H1 (cell line): ENCODE results near the gene UNC119B. TPM values are rescaled to one million over a fixed set of nuclear protein-coding genes. Genes with fewer than 3 reads are reported as not detected.

Experiments used
- CTCF ChIA-PET: fragments of 300-600 bp; sonication (Branson Sonifier 250); formaldehyde crosslinking; loops from one replicate; lab custom pipeline; 2021; ENCODE audit not compliant: partially characterized antibody; lab: Charles Lee
- POLR2A ChIA-PET: fragments of 300-600 bp; sonication (Branson Sonifier 250); formaldehyde crosslinking; loops from one replicate; lab custom pipeline; 2021; ENCODE audit warnings: inconsistent platforms; ENCODE audit not compliant: partially characterized antibody; lab: Charles Lee
- DNase-seq, 2 experiments: peaks; one replicate each; pipeline versions ENCODE4 v3.0.0 to v3.0.0-alpha.2; 2010 to 2022; ENCODE audit warnings: low spot score in 2 of 2, low read depth in 1 of 2, mixed read lengths in 1 of 2
- FAIRE-seq: peaks from 2 replicates; lab custom pipeline; 2011; peaks lifted over from hg19 to GRCh38; lab: Jason Lieb, UNC
- H2AFZ ChIP-seq: 2 replicates; pipeline ENCODE4 v1.8.1; 2012; ENCODE audit warnings: low read length, inconsistent platforms
- H2AK5ac ChIP-seq: 2 replicates; pipeline ENCODE4 v1.6.1; 2013; ENCODE audit warnings: low read depth, low read length
- H2BK120ac ChIP-seq: replicated peaks from 2 replicates; pipeline ENCODE3; 2013; ENCODE audit warnings: low read depth, low read length, inconsistent platforms
- H2BK12ac ChIP-seq: 2 replicates; pipeline ENCODE4 v1.6.1; 2013; ENCODE audit warnings: low read depth, low read length
- H2BK15ac ChIP-seq: 2 replicates; pipeline ENCODE4 v1.6.1; 2013; ENCODE audit warnings: low read length
- H2BK20ac ChIP-seq: 2 replicates; pipeline ENCODE4 v1.6.1; 2013; ENCODE audit warnings: low read length
- H2BK5ac ChIP-seq: 2 replicates; pipeline ENCODE4 v1.6.1; 2013; ENCODE audit warnings: low read depth, low read length
- H3K14ac ChIP-seq: 2 replicates; pipeline ENCODE4 v1.6.1; 2013; ENCODE audit warnings: inconsistent platforms; ENCODE audit not compliant: insufficient read length
- H3K18ac ChIP-seq: 2 replicates; pipeline ENCODE4 v1.6.1; 2013; ENCODE audit warnings: low read length; ENCODE audit errors: extremely low read depth
- H3K23ac ChIP-seq: 2 replicates; pipeline ENCODE4 v1.6.1; 2013; ENCODE audit warnings: inconsistent platforms; ENCODE audit not compliant: insufficient read length
- H3K23me2 ChIP-seq: 2 replicates; pipeline ENCODE4 v1.6.1; 2013; ENCODE audit warnings: low read depth, low read length
- H3K27ac ChIP-seq: 2 replicates; pipeline ENCODE4 v1.6.1; 2011; ENCODE audit warnings: low read depth, low read length, inconsistent platforms
- H3K27me3 ChIP-seq, 4 experiments: replicated peaks in 1 of 4; 1 replicate in 1 of 4; 2 replicates in 3 of 4; pipeline versions ENCODE4 v1.6.1 to v1.8.1; 2011 to 2013; ENCODE audit warnings: low read length in 3 of 4, mild to moderate bottlenecking in 3 of 4, inconsistent platforms in 2 of 4, mixed read lengths in 2 of 4, moderate library complexity in 1 of 4; ENCODE audit not compliant: control insufficient read depth in 3 of 4, insufficient read depth in 3 of 4; ENCODE audit errors: extremely low read depth in 1 of 4
- H3K36me3 ChIP-seq, 4 experiments: 2 replicates each; pipeline versions ENCODE4 v1.6.1 to v1.8.1; 2011 to 2013; ENCODE audit warnings: mild to moderate bottlenecking in 4 of 4, low read length in 3 of 4, moderate library complexity in 2 of 4, control low read depth in 1 of 4, inconsistent platforms in 1 of 4; ENCODE audit not compliant: insufficient read depth in 4 of 4, control insufficient read depth in 2 of 4
- H3K4ac ChIP-seq: replicated peaks from 2 replicates; pipeline ENCODE3; 2013; ENCODE audit warnings: low read length, low read depth, mixed read lengths, inconsistent platforms; ENCODE audit not compliant: insufficient read length
- H3K4me1 ChIP-seq, 4 experiments: replicated peaks in 1 of 4; 1 replicate in 1 of 4; 2 replicates in 3 of 4; pipeline versions ENCODE4 v1.6.1 to v1.8.1; 2011 to 2013; ENCODE audit warnings: low read length in 3 of 4, inconsistent platforms in 2 of 4, mixed read lengths in 1 of 4; ENCODE audit not compliant: insufficient read depth in 4 of 4, control insufficient read depth in 3 of 4
- H3K4me2 ChIP-seq, 2 experiments: 2 replicates each; pipeline versions ENCODE4 v1.6.1 to v1.8.1; 2011 to 2013; ENCODE audit warnings: low read depth in 2 of 2, low read length in 2 of 2, control low read depth in 1 of 2, inconsistent platforms in 1 of 2, mild to moderate bottlenecking in 1 of 2; ENCODE audit not compliant: insufficient read depth in 1 of 2
- H3K4me3 ChIP-seq, 4 experiments: fragments of 200-600, 300-600 bp in 1 of 4; sonication (generic), shearing (Covaris generic), sonication (Bioruptor Twin) in 1 of 4; 2 replicates each; pipeline versions ENCODE4 v1.5.1 to v1.8.1; 2011 to 2016; ENCODE audit warnings: low read length in 4 of 4, low read depth in 3 of 4, control low read depth in 2 of 4, inconsistent platforms in 2 of 4, mild to moderate bottlenecking in 2 of 4, mixed read lengths in 1 of 4, moderate library complexity in 1 of 4; ENCODE audit not compliant: insufficient read depth in 2 of 4; ENCODE audit errors: extremely low read depth in 1 of 4
- H3K56ac ChIP-seq: replicated peaks from 2 replicates; pipeline ENCODE3; 2013; ENCODE audit warnings: low read depth, mild to moderate bottlenecking, mixed read lengths, low read length, inconsistent platforms; ENCODE audit not compliant: insufficient read length
- H3K79me1 ChIP-seq: 2 replicates; pipeline ENCODE4 v1.6.1; 2013; ENCODE audit warnings: low read depth, low read length, control low read depth
- H3K79me2 ChIP-seq, 2 experiments: 2 replicates each; pipeline versions ENCODE4 v1.6.1 to v1.8.1; 2012 to 2013; ENCODE audit warnings: low read length in 2 of 2, mild to moderate bottlenecking in 2 of 2, inconsistent platforms in 1 of 2; ENCODE audit not compliant: insufficient read depth in 2 of 2, control insufficient read depth in 1 of 2
- H3K9ac ChIP-seq, 4 experiments: replicated peaks in 1 of 4; 1 replicate in 1 of 4; 2 replicates in 3 of 4; pipeline versions ENCODE4 v1.6.1 to v1.8.1; 2011 to 2013; ENCODE audit warnings: low read depth in 3 of 4, low read length in 3 of 4, control low read depth in 2 of 4, mild to moderate bottlenecking in 2 of 4, moderate library complexity in 2 of 4, inconsistent platforms in 1 of 4; ENCODE audit errors: extremely low read depth in 1 of 4
- H3K9me3 ChIP-seq, 2 experiments: 2 replicates each; pipeline versions ENCODE4 v1.6.1 to v1.8.1; 2012 to 2013; ENCODE audit warnings: mild to moderate bottlenecking in 2 of 2, moderate library complexity in 2 of 2, control low read depth in 1 of 2, inconsistent platforms in 1 of 2, low read depth in 1 of 2, low read length in 1 of 2, mixed read lengths in 1 of 2; ENCODE audit not compliant: insufficient read depth in 2 of 2
- H4K20me1 ChIP-seq, 2 experiments: replicated peaks in 1 of 2; 2 replicates each; pipeline versions ENCODE3 to v1.8.1; 2011 to 2013; ENCODE audit warnings: inconsistent platforms in 2 of 2, low read length in 2 of 2, mild to moderate bottlenecking in 1 of 2; ENCODE audit not compliant: insufficient read depth in 2 of 2, control insufficient read depth in 1 of 2
- H4K5ac ChIP-seq: 2 replicates; pipeline ENCODE4 v1.6.1; 2013; ENCODE audit warnings: low read length, low read depth, mixed read lengths, inconsistent platforms; ENCODE audit not compliant: insufficient read length
- H4K8ac ChIP-seq: 2 replicates; pipeline ENCODE4 v1.8.0; 2013; ENCODE audit warnings: mild to moderate bottlenecking, moderate library complexity, low read length, inconsistent platforms; ENCODE audit not compliant: insufficient read depth; ENCODE audit errors: extremely low read depth
- H4K91ac ChIP-seq: replicated peaks from 2 replicates; pipeline ENCODE3; 2013; ENCODE audit warnings: low read length, mixed read lengths, inconsistent platforms; ENCODE audit not compliant: insufficient read length
- EGR1 ChIP-seq: IDR thresholded peaks from 2 replicates; pipeline ENCODE4 v1.6.1; 2011; ENCODE audit warnings: low read depth, low read length, borderline replicate concordance
- EZH2 ChIP-seq: fragments of 200-600 bp; sonication (generic); IDR thresholded peaks from 2 replicates; pipeline ENCODE4 v1.7.1; 2012; ENCODE audit warnings: low read depth, mild to moderate bottlenecking, moderate library complexity, low read length, inconsistent platforms; ENCODE audit not compliant: severe bottlenecking
- GABPA ChIP-seq: IDR thresholded peaks from 2 replicates; pipeline ENCODE4 v1.6.1; 2011; ENCODE audit warnings: mild to moderate bottlenecking, low read length, moderate library complexity, borderline replicate concordance; ENCODE audit not compliant: insufficient read depth
- JUND ChIP-seq: IDR thresholded peaks from 2 replicates; pipeline ENCODE4 v1.6.1; 2011; ENCODE audit warnings: mild to moderate bottlenecking, improper control_type of control experiment, low read length
- WGBS, 2 experiments: shearing (Covaris generic) in 1 of 2; methylation state at CpG; one replicate each; pipeline versions ENCODE4 v1.1.6 to v1.1.7; 2013 to 2015; ENCODE audit warnings: low lambda C conversion rate in 2 of 2, mixed read lengths in 2 of 2, inconsistent platforms in 1 of 2, low coverage in 1 of 2, missing lambda C conversion rate in 1 of 2; ENCODE audit not compliant: insufficient replicate concordance in 2 of 2, insufficient coverage in 1 of 2, insufficient read length in 1 of 2; ENCODE audit errors: extremely low coverage in 1 of 2, missing lambda C conversion rate in 1 of 2; 5-methylcytosine and 5-hydroxymethylcytosine counted together
- polyA plus RNA-seq, 7 experiments: library from polyadenylated mRNA; depleted of rRNA in 3 of 7; stranded (reverse) in 5 of 7; unstranded in 2 of 7; fragments of >200 nt in 5 of 7; fragments of 200-250 nt in 2 of 7; gene quantifications; 1 replicate in 5 of 7; 2 replicates in 1 of 7; 4 replicates in 1 of 7; pipeline versions ENCODE4 v1.2.1 to v1.2.3, GENCODE V29; 2011 to 2013; ENCODE audit warnings: missing spikeins in 2 of 7, mixed read lengths in 2 of 7
- total RNA-seq: library from RNA; stranded (reverse); fragmentation: NEBNext Ultra II Directional; extraction: Animal tissue kit (Norgen Biotek cat#: 25700); gene quantifications from 2 replicates; pipeline ENCODE4 v1.2.1, GENCODE V29; 2021
- TF ChIP-seq, protein P1 (sequence below): IDR thresholded peaks from 2 replicates; pipeline ENCODE4 v1.6.1; 2012; ENCODE audit warnings: inconsistent platforms

The UNC119B gene
- total and polyA plus RNA-seq, 2 of the 8 experiments (the other 6 are each of a cell fraction or from before 2014, with no cell fraction given), result 40.5 to 50.1 TPM

DNA sequence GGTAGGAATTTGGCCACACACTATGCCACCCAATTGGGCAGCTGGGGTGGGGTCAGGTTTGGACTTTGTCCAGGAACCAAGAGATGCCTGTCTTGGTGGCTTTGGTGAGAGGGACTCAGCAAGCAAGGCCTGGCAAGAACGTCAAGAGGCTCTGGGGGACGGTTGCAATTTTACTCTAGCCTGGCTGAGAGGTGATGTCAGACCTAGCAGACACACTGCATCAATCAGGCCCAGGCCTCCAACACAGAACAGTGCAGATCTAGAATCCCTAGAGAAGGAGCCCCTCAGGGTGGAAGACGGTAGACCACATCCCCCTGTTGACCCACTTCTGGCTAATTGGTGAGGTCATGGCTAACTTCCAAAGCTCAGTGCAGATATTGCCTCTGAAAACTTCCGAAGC, 1.6 kb upstream of the UNC119B start:
- Histone ChIP-seq H2BK5ac (no peak overlapping the region), H2BK12ac (no peak overlapping the region), H2AK5ac (no peak overlapping the region), H3K27me3 (no peaks in the 10 kb centered on the region), H3K9me3 (no peaks in the 10 kb centered on the region), H3K23ac (no peak overlapping the region), H4K8ac (no peak overlapping the region), H4K5ac (no peak overlapping the region), H2BK20ac (no peak overlapping the region), H4K20me1 (peaks cover 0 to 6% of the 10 kb centered on the region in 2 experiments), H3K4me1 (peaks cover 5 to 13% (median 9%) of the 10 kb centered on the region in 4 experiments; a peak in 6 of 7 replicates), H3K18ac (no peak overlapping the region), H3K79me1 (peaks cover 8% of the 10 kb centered on the region), H2BK15ac (no peak overlapping the region; the same call in 1 of the 2 replicates), H3K9ac (no peak overlapping the region; a peak in 1 of 7 replicates), H3K79me2 (peaks cover 0 to 22% of the 10 kb centered on the region in 2 experiments; a peak in 2 of 4 replicates), H2BK120ac (no peak overlapping the region), H3K4me3 (no peak overlapping the region), H3K27ac (no peak overlapping the region), H3K36me3 (peaks cover 0 to 16% (median 4%) of the 10 kb centered on the region in 4 experiments; a peak in 4 of 8 replicates), H2AFZ (no peak overlapping the region), H3K23me2 (peaks cover 5% of the 10 kb centered on the region; the same call in 1 of the 2 replicates), H3K4me2 (no peak overlapping the region), H3K14ac (no peak overlapping the region), H3K56ac (no peak overlapping the region), H3K4ac (no peak overlapping the region), H4K91ac (no peak overlapping the region)
- DNase-seq, result no peak
- WGBS, 2 experiments, result 85% methylated on average over 4 of the region's 4 CpGs; no CpG with 5 or more reads in 1 of the 2 experiments
- ChIA-PET CTCF (interaction anchor here (0.8 to 5.4 kb wide), 9 partner anchors 10 to 125 kb away, joined by 3 to 56 read pairs (median 4); partner anchors contain the start of gene CABP1), POLR2A (interaction anchor here (0.6 to 5.4 kb wide), 10 partner anchors 9 to 187 kb away, joined by 3 to 42 read pairs (median 4); partner anchors contain the start of gene POP5)
- FAIRE-seq, result no peak
- TF ChIP-seq JUND (no peak), EGR1 (no peak), EZH2 (no peak), GABPA (no peak)
- TF ChIP-seq, protein P1, sequence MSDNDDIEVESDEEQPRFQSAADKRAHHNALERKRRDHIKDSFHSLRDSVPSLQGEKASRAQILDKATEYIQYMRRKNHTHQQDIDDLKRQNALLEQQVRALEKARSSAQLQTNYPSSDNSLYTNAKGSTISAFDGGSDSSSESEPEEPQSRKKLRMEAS, result no peak
